Vagina (tissue), 2 donors: Measurements from ENCODE around the gene TRIM41.

Experiments used
- CTCF ChIP-seq, 3 experiments: fragments of 450-650 bp in 2 of 3; fragments of 200-600 bp in 1 of 3; sonication (generic) in 1 of 3; IDR thresholded peaks; one replicate each; pipeline ENCODE4 v1.5.1; 2017 to 2019; ENCODE audit warnings: antibody characterized with exemption in 3 of 3, mild to moderate bottlenecking in 2 of 3, moderate library complexity in 2 of 3
- POLR2A ChIP-seq, 2 donors: fragments of 450-650 bp; IDR thresholded peaks; one replicate each; pipeline ENCODE4 v1.6.1; 2017; ENCODE audit warnings: antibody characterized with exemption in 2 of 2, mild to moderate bottlenecking in 2 of 2, moderate library complexity in 2 of 2
- POLR2AphosphoS5 ChIP-seq, 2 donors: sonication (generic); formaldehyde crosslinking; IDR thresholded peaks; one replicate each; pipeline ENCODE4 v1.9.0; 2017; ENCODE audit warnings: antibody characterized with exemption in 2 of 2, mild to moderate bottlenecking in 2 of 2, low read depth in 1 of 2; ENCODE audit not compliant: insufficient read depth in 1 of 2

GRCh38 chr5:181236471-181236870 lies 13.4 kb downstream of the TRIM41 start:
- no peak for TF ChIP-seq CTCF (IDR thresholded peaks at IDR 0.05)
- no peak for TF ChIP-seq POLR2A (IDR thresholded peaks at IDR 0.05)
- no peak for TF ChIP-seq POLR2AphosphoS5 (IDR thresholded peaks at IDR 0.05; ENCODE audit: insufficient read depth in 1 of 2, low read depth in 1 of 2)
